Measurements from ENCODE around the gene GNB4. TPM values are rescaled to one million over a fixed set of nuclear protein-coding genes. Genes with fewer than 3 reads are reported as not detected.

Gene GNB4
- total RNA-seq, 1 donor from 2014 or later, result 77.6 TPM

GRCh38 chr3:179452872-179453271 lies 1.6 kb upstream of the GNB4 start:
- H3K4me1 Mint-ChIP-seq (ENCODE audit: low read depth), result peaks cover 35% of the 10 kb centered on the region
- no peaks in the 10 kb centered on the region for H3K9me3 Mint-ChIP-seq (ENCODE audit: low read depth)
- TF ChIP-seq CTCF (IDR thresholded peaks at IDR 0.05), result no peak
- no peaks in the 10 kb centered on the region for H3K27me3 Mint-ChIP-seq (ENCODE audit: low read depth)
- H3K27ac Mint-ChIP-seq (ENCODE audit: unreplicated experiment), result no peak overlapping the region
- no peak overlapping the region for H3K4me3 Mint-ChIP-seq (ENCODE audit: unreplicated experiment)
- no peak for DNase-seq (ENCODE audit: low spot score)
- no peaks in the 10 kb centered on the region for H3K36me3 Mint-ChIP-seq (ENCODE audit: low read depth)

- peak overlapping the region; percentile 90 for H3K27ac Mint-ChIP-seq (ENCODE audit: unreplicated experiment)
- peaks cover 40% of the 10 kb centered on the region for H3K4me1 Mint-ChIP-seq (ENCODE audit: low read depth)
- no peak for TF ChIP-seq CTCF (IDR thresholded peaks at IDR 0.05)
Observed at GRCh38 chr3:179452176-179452564, 900 bp upstream of the GNB4 start.

GRCh38 chr3:179450901-179451264 lies 387 bp downstream of the GNB4 start:
- TF ChIP-seq CTCF (IDR thresholded peaks at IDR 0.05), result no peak
- Mint-ChIP-seq H3K9me3 (ENCODE audit: low read depth) (no peaks in the 10 kb centered on the region), H3K4me3 (ENCODE audit: unreplicated experiment) (peak overlapping the region; percentile 84), H3K36me3 (ENCODE audit: low read depth) (no peaks in the 10 kb centered on the region), H3K4me1 (ENCODE audit: low read depth) (peaks cover 50% of the 10 kb centered on the region), H3K27me3 (ENCODE audit: low read depth) (no peaks in the 10 kb centered on the region), H3K27ac (ENCODE audit: unreplicated experiment) (peak overlapping the region; percentile 86)
- no peak for DNase-seq (ENCODE audit: low spot score)

More at GRCh38 chr3:179452176-179452564, 900 bp upstream of the GNB4 start:
- H3K9me3 Mint-ChIP-seq (ENCODE audit: low read depth), result no peaks in the 10 kb centered on the region
- DNase-seq (ENCODE audit: low spot score), result no peak
- no peaks in the 10 kb centered on the region for H3K27me3 Mint-ChIP-seq (ENCODE audit: low read depth)
- H3K36me3 Mint-ChIP-seq (ENCODE audit: low read depth), result no peaks in the 10 kb centered on the region
- H3K4me3 Mint-ChIP-seq (ENCODE audit: unreplicated experiment), result peak overlapping the region; percentile 81

GRCh38 chr3:179450261-179450701 lies 989 bp downstream of the GNB4 start:
- H3K27ac Mint-ChIP-seq (ENCODE audit: unreplicated experiment), result peak overlapping the region; percentile 86
- TF ChIP-seq CTCF (IDR thresholded peaks at IDR 0.05), result no peak
- peaks cover 48% of the 10 kb centered on the region for H3K4me1 Mint-ChIP-seq (ENCODE audit: low read depth)
- no peaks in the 10 kb centered on the region for H3K9me3 Mint-ChIP-seq (ENCODE audit: low read depth)
- H3K36me3 Mint-ChIP-seq (ENCODE audit: low read depth), result no peaks in the 10 kb centered on the region
- DNase-seq (ENCODE audit: low spot score), result no peak
- H3K4me3 Mint-ChIP-seq (ENCODE audit: unreplicated experiment), result peak overlapping the region; percentile 84
- H3K27me3 Mint-ChIP-seq (ENCODE audit: low read depth), result no peaks in the 10 kb centered on the region

GRCh38 chr3:179449636-179450035 lies 1.6 kb downstream of the GNB4 start:
- H3K4me3 Mint-ChIP-seq (ENCODE audit: unreplicated experiment), result peak overlapping the region; percentile 84
- H3K27ac Mint-ChIP-seq (ENCODE audit: unreplicated experiment), result peak overlapping the region; percentile 86
- no peak for TF ChIP-seq CTCF (IDR thresholded peaks at IDR 0.05)
- no peak for DNase-seq (ENCODE audit: low spot score)
- peaks cover 48% of the 10 kb centered on the region for H3K4me1 Mint-ChIP-seq (ENCODE audit: low read depth)
- no peaks in the 10 kb centered on the region for H3K27me3 Mint-ChIP-seq (ENCODE audit: low read depth)
- H3K9me3 Mint-ChIP-seq (ENCODE audit: low read depth), result no peaks in the 10 kb centered on the region
- no peaks in the 10 kb centered on the region for H3K36me3 Mint-ChIP-seq (ENCODE audit: low read depth)
